K562 (cell line): ENCODE data around the gene UBE2M. TPM values are rescaled to one million over a fixed set of nuclear protein-coding genes. Genes with fewer than 3 reads are reported as not detected.
A peak's percentile ranks its signal among the peaks of the same experiment; 100 is the strongest.

ENCODE experiments used
- BRD4 ChIP-seq: fragments of 200-600 bp; sonication (generic); IDR thresholded peaks from 2 replicates; pipeline ENCODE4 v1.6.1; 2017; ENCODE audit warnings: inconsistent platforms
- CBFA2T2 ChIP-seq: fragments of 450-650 bp; conservative IDR thresholded peaks from 2 replicates; pipeline ENCODE4 v1.6.1; 2017; ENCODE audit warnings: mild to moderate bottlenecking
- DIDO1 ChIP-seq: fragments of 450-650 bp; IDR thresholded peaks from 2 replicates; pipeline ENCODE4 v1.6.1; 2016; ENCODE audit warnings: low read depth, missing biosample characterization, missing genetic modification characterization
- FIP1L1 ChIP-seq: fragments of 200-400 bp; formaldehyde crosslinking; IDR thresholded peaks from 2 replicates; pipeline ENCODE4 v1.6.1; 2018; ENCODE audit warnings: mild to moderate bottlenecking, low read depth, low read length; ENCODE audit not compliant: poor library complexity, severe bottlenecking
- GATAD2A ChIP-seq: fragments of 450-650 bp; IDR thresholded peaks from 2 replicates; pipeline ENCODE4 v1.6.1; 2017
- GTF2F1 ChIP-seq: IDR thresholded peaks from 2 replicates; pipeline ENCODE4 v1.6.1; 2011; ENCODE audit warnings: low read depth, low read length, improper control_type of control experiment
- MAFG ChIP-seq: fragments of 450-650 bp; conservative IDR thresholded peaks from 2 replicates; pipeline ENCODE4 v1.6.1; 2016; ENCODE audit warnings: missing genetic modification characterization, missing compliant biosample characterization
- MCM5 ChIP-seq: fragments of 450-650 bp; IDR thresholded peaks from 2 replicates; pipeline ENCODE4 v1.6.1; 2016; ENCODE audit warnings: low read depth
- MTA3 ChIP-seq: fragments of 450-650 bp; formaldehyde crosslinking; IDR thresholded peaks from 2 replicates; pipeline ENCODE4 v1.6.1; 2017; ENCODE audit warnings: mild to moderate bottlenecking, borderline replicate concordance
- RAD21 ChIP-seq, 2 experiments: fragments of 250-450 bp in 1 of 2; fragments of 450-650 bp in 1 of 2; sonication (Bioruptor Pico) in 1 of 2; formaldehyde crosslinking in 1 of 2; IDR thresholded peaks in 1 of 2; conservative IDR thresholded peaks in 1 of 2; 2 replicates each; pipeline versions ENCODE4 v1.4.0 to v1.8.0; 2020 to 2022; ENCODE audit warnings: mild to moderate bottlenecking in 2 of 2, moderate library complexity in 1 of 2
- RBM22 ChIP-seq: fragments of 200-400 bp; formaldehyde crosslinking; IDR thresholded peaks from 2 replicates; pipeline ENCODE4 v1.6.1; 2018; ENCODE audit warnings: low read length, low read depth; ENCODE audit not compliant: poor library complexity, severe bottlenecking
- SMAD3 ChIP-seq: fragments of 450-650 bp; formaldehyde crosslinking; conservative IDR thresholded peaks from 2 replicates; pipeline ENCODE4 v1.4.0; 2020; ENCODE audit warnings: mild to moderate bottlenecking
- ZFX ChIP-seq: sonication (generic); formaldehyde crosslinking; IDR thresholded peaks from 2 replicates; pipeline ENCODE4 v1.8.0; 2022; ENCODE audit warnings: mild to moderate bottlenecking, missing genetic modification reagents, moderate library complexity
- ZNF140 ChIP-seq: fragments of 250-450 bp; sonication (Bioruptor Pico); IDR thresholded peaks from 2 replicates; pipeline ENCODE4 v1.8.0; 2021; ENCODE audit warnings: moderate library complexity, mild to moderate bottlenecking, inconsistent platforms
- ZNF3 ChIP-seq: fragments of 250-450 bp; sonication (Bioruptor Pico); IDR thresholded peaks from 2 replicates; pipeline ENCODE4 v1.5.0; 2021; ENCODE audit warnings: mild to moderate bottlenecking, moderate library complexity
- ZNF395 ChIP-seq: fragments of 200-800 bp; sonication (Bioruptor generic); IDR thresholded peaks from 2 replicates; pipeline ENCODE4 v1.6.1; 2017; ENCODE audit warnings: missing genetic modification characterization, missing compliant biosample characterization
- polyA plus RNA-seq, 8 experiments: library from polyadenylated mRNA; depleted of rRNA in 4 of 8; stranded (reverse) in 5 of 8; unstranded in 3 of 8; fragments of >200 nt; fragmentation: Nextera tagmentation in 2 of 8; fragmentation: Illumina TruSeq in 1 of 8; extraction: Ambion mirVana in 2 of 8; extraction: Trizol in 1 of 8; gene quantifications; 2 replicates each; pipeline versions ENCODE4 v1.2.1 to v1.2.3, GENCODE V29; 2011 to 2014; ENCODE audit warnings: inconsistent platforms in 1 of 8, missing spikeins in 1 of 8
- total RNA-seq, 7 experiments: library from RNA; depleted of rRNA in 6 of 7; stranded (reverse); fragments of >200 nt in 6 of 7; fragmentation: Illumina TruSeq in 2 of 7; extraction: Trizol in 2 of 7; gene quantifications; 2 replicates each; pipeline versions ENCODE4 v1.2.1 to v1.2.3, GENCODE V29; 2011 to 2021; ENCODE audit warnings: low replicate concordance in 1 of 7
- TF ChIP-seq, protein P1 (sequence below): fragments of 450-650 bp; IDR thresholded peaks from 2 replicates; pipeline ENCODE4 v1.6.1; 2016; ENCODE audit warnings: antibody characterized with exemption
- TF ChIP-seq, protein P2 (sequence below): fragments of 450-650 bp; IDR thresholded peaks from 2 replicates; pipeline ENCODE4 v1.6.1; 2016
- TF ChIP-seq, protein P3 (sequence below): fragments of 250-450 bp; sonication (Bioruptor Pico); IDR thresholded peaks from 2 replicates; pipeline ENCODE4 v1.8.0; 2021; ENCODE audit warnings: borderline replicate concordance, mild to moderate bottlenecking, moderate library complexity; ENCODE audit not compliant: poor library complexity, severe bottlenecking
- TF ChIP-seq, protein P4 (sequence below): sonication (generic); formaldehyde crosslinking; IDR thresholded peaks from 2 replicates; pipeline ENCODE4 v1.8.1; 2023; ENCODE audit warnings: mild to moderate bottlenecking, missing genetic modification reagents

The UBE2M gene
- total and polyA plus RNA-seq, 9 of the 15 experiments (the other 6 are each of a cell fraction or from before 2014, with no cell fraction given): 0.92 to 163 (median 85.7) TPM

DNA sequence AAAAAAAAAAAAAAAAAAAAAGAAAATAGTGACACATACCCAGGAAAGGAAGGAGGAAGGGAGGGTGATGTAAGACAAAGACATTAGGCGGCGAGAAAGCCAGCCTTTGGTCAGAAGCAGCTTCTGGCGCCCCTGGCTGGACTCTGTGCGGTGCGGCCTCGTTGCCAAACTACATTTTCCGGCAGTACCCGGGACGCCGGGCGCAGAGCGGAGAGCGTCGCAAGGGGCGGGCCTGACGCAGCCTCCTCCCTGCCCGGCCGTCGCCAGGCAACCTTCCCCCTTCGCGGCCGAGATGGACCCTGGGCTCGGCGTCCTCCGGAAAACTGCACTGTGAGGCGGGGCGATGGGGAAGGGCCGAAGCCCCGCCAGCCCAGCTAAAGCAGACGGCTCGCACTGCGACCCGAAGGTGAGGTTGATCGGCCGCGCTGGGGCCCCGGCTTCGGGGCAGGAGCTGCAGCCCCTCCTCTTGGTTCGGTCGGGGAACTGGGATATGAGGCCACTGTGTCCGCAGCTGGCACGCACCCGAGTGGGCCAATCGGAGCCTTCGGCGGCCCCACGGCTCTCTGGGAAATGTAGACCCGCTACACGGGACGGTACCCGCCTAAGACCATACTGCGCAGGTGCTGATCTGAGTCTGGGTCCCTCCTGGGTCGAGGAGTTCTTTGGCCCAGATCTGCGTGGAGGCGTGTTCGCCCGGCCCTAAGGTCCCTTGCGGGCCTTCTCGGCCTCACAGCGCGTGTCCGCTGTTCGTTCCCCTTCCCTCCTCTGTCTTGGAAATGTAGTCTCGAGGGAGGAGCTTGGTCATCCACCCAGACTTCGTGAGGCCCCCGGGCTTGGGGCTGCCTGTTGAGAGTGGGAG, 17.0 kb upstream of the UBE2M start (continued):
- TF ChIP-seq DIDO1 (no peak), RAD21 (CRISPR knock-in tag; conservative IDR thresholded peaks at IDR 0.05 in 1 of 2, IDR thresholded peaks at IDR 0.05 in 1 of 2) (0 out of 4 replicates have a peak, but pooled peaks of 1 of the 2 experiments have one; percentile 19), GATAD2A (no peak), CBFA2T2 (no peak), ZNF395 (no peak), BRD4 (no peak), RBM22 (peak; percentile 78), SMAD3 (no peak), ZNF3 (CRISPR knock-in tag) (no peak), MAFG (tag) (no peak), GTF2F1 (no peak), ZNF140 (CRISPR knock-in tag) (no peak), FIP1L1 (peak; percentile 63), ZFX (CRISPR knock-in tag) (peak; percentile 88), MCM5 (no peak), MTA3 (peak; percentile 45)
- TF ChIP-seq, protein P1, sequence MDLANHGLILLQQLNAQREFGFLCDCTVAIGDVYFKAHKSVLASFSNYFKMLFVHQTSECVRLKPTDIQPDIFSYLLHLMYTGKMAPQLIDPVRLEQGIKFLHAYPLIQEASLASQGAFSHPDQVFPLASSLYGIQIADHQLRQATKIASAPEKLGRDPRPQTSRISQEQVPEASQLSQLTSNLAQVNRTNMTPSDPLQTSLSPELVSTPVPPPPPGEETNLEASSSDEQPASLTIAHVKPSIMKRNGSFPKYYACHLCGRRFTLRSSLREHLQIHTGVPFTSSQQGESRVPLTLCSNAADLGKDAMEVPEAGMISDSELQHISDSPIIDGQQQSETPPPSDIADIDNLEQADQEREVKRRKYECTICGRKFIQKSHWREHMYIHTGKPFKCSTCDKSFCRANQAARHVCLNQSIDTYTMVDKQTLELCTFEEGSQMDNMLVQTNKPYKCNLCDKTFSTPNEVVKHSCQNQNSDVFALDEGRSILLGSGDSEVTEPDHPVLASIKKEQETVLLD: peak; percentile 64
- TF ChIP-seq, protein P2, sequence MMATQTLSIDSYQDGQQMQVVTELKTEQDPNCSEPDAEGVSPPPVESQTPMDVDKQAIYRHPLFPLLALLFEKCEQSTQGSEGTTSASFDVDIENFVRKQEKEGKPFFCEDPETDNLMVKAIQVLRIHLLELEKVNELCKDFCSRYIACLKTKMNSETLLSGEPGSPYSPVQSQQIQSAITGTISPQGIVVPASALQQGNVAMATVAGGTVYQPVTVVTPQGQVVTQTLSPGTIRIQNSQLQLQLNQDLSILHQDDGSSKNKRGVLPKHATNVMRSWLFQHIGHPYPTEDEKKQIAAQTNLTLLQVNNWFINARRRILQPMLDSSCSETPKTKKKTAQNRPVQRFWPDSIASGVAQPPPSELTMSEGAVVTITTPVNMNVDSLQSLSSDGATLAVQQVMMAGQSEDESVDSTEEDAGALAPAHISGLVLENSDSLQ: peak; percentile 18
- TF ChIP-seq, protein P3, sequence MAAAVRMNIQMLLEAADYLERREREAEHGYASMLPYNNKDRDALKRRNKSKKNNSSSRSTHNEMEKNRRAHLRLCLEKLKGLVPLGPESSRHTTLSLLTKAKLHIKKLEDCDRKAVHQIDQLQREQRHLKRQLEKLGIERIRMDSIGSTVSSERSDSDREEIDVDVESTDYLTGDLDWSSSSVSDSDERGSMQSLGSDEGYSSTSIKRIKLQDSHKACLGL (CRISPR knock-in tag): no peak
- TF ChIP-seq, protein P4, sequence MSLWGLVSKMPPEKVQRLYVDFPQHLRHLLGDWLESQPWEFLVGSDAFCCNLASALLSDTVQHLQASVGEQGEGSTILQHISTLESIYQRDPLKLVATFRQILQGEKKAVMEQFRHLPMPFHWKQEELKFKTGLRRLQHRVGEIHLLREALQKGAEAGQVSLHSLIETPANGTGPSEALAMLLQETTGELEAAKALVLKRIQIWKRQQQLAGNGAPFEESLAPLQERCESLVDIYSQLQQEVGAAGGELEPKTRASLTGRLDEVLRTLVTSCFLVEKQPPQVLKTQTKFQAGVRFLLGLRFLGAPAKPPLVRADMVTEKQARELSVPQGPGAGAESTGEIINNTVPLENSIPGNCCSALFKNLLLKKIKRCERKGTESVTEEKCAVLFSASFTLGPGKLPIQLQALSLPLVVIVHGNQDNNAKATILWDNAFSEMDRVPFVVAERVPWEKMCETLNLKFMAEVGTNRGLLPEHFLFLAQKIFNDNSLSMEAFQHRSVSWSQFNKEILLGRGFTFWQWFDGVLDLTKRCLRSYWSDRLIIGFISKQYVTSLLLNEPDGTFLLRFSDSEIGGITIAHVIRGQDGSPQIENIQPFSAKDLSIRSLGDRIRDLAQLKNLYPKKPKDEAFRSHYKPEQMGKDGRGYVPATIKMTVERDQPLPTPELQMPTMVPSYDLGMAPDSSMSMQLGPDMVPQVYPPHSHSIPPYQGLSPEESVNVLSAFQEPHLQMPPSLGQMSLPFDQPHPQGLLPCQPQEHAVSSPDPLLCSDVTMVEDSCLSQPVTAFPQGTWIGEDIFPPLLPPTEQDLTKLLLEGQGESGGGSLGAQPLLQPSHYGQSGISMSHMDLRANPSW: no peak; the same call in 1 of the 2 replicates
